ENCODE measurements around the gene HECTD3. TPM values are rescaled to one million over a fixed set of nuclear protein-coding genes. Genes with fewer than 3 reads are reported as not detected.
"Not testable (repeated sequence)": the region's sequence is repeated elsewhere in the genome, so short reads cannot be mapped to it uniquely, and the experiment has no call there.

Gene HECTD3
- total and polyA plus RNA-seq, 8 donors, result 23.5 to 49.0 (median 31.1) TPM

GRCh38 chr1:44995467-44996238 is 15.5 kb downstream of the HECTD3 start:
- no peak for TF ChIP-seq CTCF (IDR thresholded peaks at IDR 0.05)
- H3K36me3 ChIP-seq, result no peaks in the 10 kb centered on the region
- ATAC-seq (no peak), FAIRE-seq (no peak), DNase-seq (no peak)
- no peak overlapping the region for H3K4me3 ChIP-seq
- H3K27me3 ChIP-seq, result no peaks in the 10 kb centered on the region
- no peaks in the 10 kb centered on the region for H3K9me3 ChIP-seq
- no peaks in the 10 kb centered on the region for H3K4me1 ChIP-seq
- intact Hi-C loops (cut with DNase I), result no loop called here
- WGBS, 2 donors, result 89 to 95% methylated on average over 7 of the region's 7 CpGs
- no peak overlapping the region for H3K27ac ChIP-seq

- no peaks in the 10 kb centered on the region for H3K36me3 ChIP-seq
- H3K4me1 ChIP-seq, result no peaks in the 10 kb centered on the region
- DNase-seq, result no peak
- no peaks in the 10 kb centered on the region for H3K27me3 ChIP-seq
- H3K27ac ChIP-seq, result no peak overlapping the region
- no peaks in the 10 kb centered on the region for H3K9me3 ChIP-seq
- ATAC-seq, result no peak
- H3K4me3 ChIP-seq, result no peak overlapping the region
- TF ChIP-seq CTCF (IDR thresholded peaks at IDR 0.05), result no peak
- 50 to 55% methylated on average over 7 of the region's 7 CpGs for WGBS, 2 donors
- FAIRE-seq, result no peak
- intact Hi-C loops (cut with DNase I), result no loop called here
These were observed 16.7 kb downstream of the HECTD3 start for GRCh38 chr1:44994309-44994898.

GRCh38 chr1:44988531-44989156 is 22.5 kb downstream of the HECTD3 start:
- WGBS, 2 donors, result 87 to 90% methylated on average over 24 of the region's 24 CpGs
- TF ChIP-seq CTCF (IDR thresholded peaks at IDR 0.05), result no peak
- H3K4me1 ChIP-seq, result peaks cover 0 to 6% (median 4%) of the 10 kb centered on the region in 3 donors

GRCh38 chr1:44985747-44986359 is 25.3 kb downstream of the HECTD3 start:
- no peak for TF ChIP-seq CTCF (IDR thresholded peaks at IDR 0.05)
- H3K4me1 ChIP-seq, result peaks cover 0 to 6% (median 4%) of the 10 kb centered on the region in 3 donors
- FAIRE-seq (no peak), DNase-seq (no peak), ATAC-seq (peak; percentile 3 to 33 (median 6))
- H3K4me3 ChIP-seq, result peak overlapping the region; percentile 47 to 84 (median 61)
- no peaks in the 10 kb centered on the region for H3K36me3 ChIP-seq
- H3K27me3 ChIP-seq, result no peaks in the 10 kb centered on the region
- intact Hi-C loops (cut with DNase I), result no loop called here
- no peaks in the 10 kb centered on the region for H3K9me3 ChIP-seq
- peak overlapping the region in 3 of 4 donors; percentile 30 to 52 (median 48) for H3K27ac ChIP-seq
- 2 to 3% methylated on average over 19 of the region's 19 CpGs for WGBS, 2 donors

More at GRCh38 chr1:44988531-44989156, 22.5 kb downstream of the HECTD3 start:
- no peak for FAIRE-seq
- Histone ChIP-seq H3K27me3 (no peaks in the 10 kb centered on the region), H3K9me3 (no peaks in the 10 kb centered on the region), H3K36me3 (no peaks in the 10 kb centered on the region), H3K4me3 (no peak overlapping the region), H3K27ac (no peak overlapping the region)
- no peak for DNase-seq
- intact Hi-C loops (cut with DNase I), result no loop called here
- no peak for ATAC-seq

- FAIRE-seq, result not testable (repeated sequence)
- peaks cover 3 to 22% (median 5%) of the 10 kb centered on the region in 3 donors for H3K36me3 ChIP-seq
- 97% methylated on average over 4 of the region's 4 CpGs for WGBS, 2 donors
These were observed 33.8 kb downstream of the HECTD3 start for GRCh38 chr1:44977372-44977771.

More at GRCh38 chr1:44977372-44977771, 33.8 kb downstream of the HECTD3 start:
- H3K9me3 ChIP-seq; H3K4me1 ChIP-seq; H3K27ac ChIP-seq; ATAC-seq; H3K27me3 ChIP-seq; intact Hi-C loops (cut with DNase I); H3K4me3 ChIP-seq; DNase-seq: not testable (repeated sequence)
